Stimulated activated CD4-positive, alpha-beta T cell treated with anti-CD3 and anti-CD28 coated beads, Interleukin-2, amount 100 ng/mL, for 48 hours (primary cell): Measurements from ENCODE around the gene PICK1.
A peak's percentile ranks its signal among the peaks of the same experiment; 100 is the strongest.
"Not testable (repeated sequence)": the region's sequence is repeated elsewhere in the genome, so short reads cannot be mapped to it uniquely, and the experiment has no call there.

Experiments
- DNase-seq, 2 donors: peaks; one replicate each; pipeline ENCODE4 v3.0.0-alpha.2; 2020

Gene PICK1

DNA sequence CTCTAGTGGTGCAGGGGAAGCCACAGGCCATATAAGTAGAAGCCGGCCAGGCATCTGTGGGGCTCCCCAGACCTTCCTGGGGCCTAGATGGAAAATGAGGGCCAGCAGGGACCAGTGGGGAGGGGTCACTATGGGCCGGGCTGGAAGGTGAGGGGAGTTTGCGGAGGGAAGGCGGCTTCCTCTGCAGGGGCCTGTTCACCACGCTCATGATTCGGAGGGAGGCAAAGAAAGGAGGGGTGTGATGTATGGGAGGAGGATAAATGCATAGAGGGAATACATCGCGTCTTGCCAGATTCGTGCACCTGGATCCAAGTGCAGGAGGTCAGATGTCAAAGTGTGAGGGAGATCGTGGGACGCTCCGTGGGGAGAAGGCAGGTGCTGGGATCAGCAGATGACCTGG is 19.9 kb downstream of the PICK1 start:
- no peak for DNase-seq

DNA sequence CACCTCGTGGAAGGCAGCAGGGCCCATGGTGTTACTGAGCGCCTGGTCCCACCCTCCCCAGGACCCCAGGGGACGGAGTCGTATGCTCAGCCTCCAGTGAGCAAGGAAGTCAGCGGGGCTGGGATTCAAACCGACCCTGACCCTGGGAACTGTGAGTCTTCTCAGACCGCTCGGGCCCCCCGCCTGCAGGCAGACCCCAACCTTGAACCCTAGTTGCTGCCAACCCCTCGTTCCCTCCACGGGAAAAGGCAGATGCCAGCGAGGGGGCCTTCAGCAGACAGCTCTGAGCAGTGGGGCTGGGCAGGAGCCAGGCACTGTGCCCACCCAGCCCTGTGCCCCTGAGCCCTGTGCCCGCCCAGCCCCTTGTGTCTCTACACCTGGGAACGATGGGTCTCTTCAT is 20.4 kb downstream of the PICK1 start:
- no peak for DNase-seq

DNA sequence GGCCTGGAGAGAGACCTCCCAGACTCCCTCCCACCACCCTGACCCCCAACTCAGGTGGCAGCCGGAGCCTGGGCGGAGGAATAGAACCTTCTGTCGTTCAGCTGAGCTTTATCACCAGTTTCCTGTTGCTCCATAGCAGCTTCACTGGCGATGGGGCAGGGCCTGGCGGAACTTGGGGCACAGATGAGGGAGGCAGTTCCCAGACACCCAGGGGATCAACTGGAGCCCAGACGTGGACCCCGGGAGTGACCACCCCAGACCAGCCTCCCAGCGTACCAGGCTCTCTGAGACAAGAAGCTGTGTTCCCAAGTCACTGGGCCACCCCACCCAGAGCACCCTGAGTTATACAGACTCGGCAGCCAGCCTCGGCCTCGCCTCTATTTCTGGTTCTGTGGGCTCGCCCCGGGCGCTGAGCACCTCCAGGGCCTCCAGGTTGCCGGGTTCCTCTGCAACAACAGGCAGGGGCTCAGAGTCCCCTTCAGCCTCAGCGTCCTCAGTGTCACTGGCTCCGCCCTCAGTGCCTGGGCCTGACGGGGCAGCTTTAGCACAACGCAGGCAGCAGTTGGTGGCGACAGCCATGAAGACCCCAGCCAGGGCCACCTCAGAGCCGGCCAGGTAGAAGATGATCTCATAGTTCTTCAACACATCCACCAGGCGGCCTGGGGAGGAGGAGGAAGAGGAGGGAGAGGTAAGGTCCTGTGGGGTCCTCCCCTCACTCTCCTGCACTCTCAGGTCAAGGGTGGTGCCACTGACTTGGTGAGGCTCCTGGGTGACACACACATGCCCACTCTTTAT is 21.0 kb downstream of the PICK1 start:
- DNase-seq: no peak

DNA sequence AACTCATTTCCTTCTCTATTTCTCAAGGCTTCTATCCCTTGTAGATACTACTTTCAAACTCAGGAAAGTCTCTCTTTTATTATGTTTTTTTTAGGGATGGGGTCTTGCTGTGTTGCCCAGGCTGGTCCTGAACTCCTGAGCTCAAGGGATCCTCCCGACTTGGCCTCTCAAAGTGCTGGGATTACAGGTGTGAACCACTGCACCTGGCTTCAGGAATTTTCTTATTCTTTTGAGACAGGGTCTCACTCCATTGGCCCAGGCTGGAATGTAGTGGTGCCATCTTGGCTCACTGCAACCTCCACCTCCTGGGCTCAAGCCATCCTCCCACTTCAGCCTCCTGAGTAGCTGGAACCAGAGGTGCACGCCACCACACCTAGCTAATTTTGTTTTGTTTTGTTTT is 22.0 kb downstream of the PICK1 start:
- DNase-seq: not testable (repeated sequence)

DNA sequence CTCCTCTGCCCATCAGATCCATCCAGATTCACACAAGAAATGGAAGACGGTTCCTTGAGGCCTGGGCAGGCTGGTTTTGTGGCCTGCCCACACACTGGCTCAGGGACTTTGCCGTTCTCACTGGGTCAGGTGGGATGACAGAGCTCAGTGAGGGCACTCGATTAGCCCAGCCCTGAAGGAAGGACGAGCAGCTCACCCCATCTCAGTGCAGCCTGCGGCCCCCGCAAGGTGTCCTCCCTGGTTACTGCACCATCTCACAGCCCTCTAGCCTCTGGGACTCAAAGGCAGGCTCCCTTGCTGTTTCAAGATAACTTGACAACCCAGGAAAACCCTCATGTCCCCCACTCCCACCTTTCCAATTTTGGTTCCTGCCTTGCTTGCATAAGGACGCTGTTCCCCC is 22.6 kb downstream of the PICK1 start:
- no peak for DNase-seq

DNA sequence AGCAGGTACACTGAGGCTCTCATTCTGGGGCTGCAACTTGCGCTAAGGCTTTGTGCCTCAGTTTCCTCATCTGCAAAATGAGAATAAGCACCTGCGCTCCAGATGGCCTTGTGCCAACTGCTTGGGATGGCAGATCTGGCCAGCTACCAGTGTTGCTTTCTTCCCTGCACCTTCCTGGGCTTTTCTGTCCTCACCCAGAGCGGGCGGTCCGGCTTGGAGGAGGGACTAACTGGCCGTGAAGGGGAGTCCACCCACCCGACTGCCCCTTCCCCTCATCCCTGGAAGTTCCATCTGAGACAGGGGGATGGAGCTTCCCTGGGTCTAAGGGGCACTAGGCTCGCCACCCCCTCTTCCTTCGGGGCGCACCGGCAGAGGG is 23.3 kb downstream of the PICK1 start:
- DNase-seq: no peak

DNA sequence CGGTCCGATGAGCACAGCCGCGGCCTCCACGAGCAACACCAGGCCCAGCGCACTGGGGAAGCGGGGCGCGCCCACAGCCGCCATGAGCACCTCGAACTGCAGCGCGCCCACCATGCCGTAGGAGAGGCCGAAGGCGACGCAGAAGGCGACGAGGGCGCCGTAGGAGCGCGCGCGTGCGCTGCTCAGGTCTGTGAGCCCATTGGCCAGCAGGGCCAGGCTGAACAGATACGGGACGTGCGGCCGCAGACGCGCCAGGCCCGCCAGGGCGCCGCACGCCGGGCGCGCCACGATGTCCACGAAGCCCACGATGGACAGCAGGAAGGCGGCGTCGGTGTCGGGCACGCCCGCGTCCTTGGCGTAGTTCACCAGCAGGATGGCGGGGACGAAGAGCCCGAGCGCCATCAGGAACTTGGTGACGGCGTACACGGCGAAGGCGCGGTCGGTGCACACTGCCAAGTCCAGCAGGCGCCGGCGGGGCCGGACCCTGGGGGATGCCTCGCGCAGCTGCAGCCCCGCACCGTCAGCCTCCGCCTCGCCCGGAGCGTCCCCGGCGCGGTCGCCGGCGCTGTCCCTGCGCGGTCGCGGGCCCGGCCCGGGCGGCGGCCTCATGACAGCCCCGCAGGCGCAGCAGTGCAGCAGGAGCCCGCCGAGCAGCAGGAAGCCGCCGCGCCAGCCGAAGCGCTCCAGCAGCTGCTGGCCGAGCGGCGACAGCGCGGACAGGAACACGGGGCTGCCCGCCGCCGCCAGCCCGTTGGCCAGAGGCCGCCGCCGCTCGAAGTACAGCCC is 23.8 kb downstream of the PICK1 start:
- DNase-seq: no peak

DNA sequence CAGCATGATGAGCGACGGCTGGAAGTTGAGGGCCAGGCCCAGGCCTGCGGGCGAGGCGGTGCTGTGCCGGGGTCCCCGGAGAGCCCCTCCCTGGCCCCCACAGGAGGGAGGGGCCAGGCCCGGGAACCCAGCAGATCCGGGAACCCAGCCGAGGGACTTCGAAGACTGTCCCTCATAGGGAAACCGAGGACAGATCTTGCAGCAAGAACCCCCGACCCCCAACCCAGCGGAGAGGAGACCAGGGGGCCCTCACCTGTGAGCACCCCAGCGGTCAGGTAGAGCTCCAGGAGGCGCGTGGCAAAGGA is 24.4 kb downstream of the PICK1 start:
- DNase-seq: no peak

DNA sequence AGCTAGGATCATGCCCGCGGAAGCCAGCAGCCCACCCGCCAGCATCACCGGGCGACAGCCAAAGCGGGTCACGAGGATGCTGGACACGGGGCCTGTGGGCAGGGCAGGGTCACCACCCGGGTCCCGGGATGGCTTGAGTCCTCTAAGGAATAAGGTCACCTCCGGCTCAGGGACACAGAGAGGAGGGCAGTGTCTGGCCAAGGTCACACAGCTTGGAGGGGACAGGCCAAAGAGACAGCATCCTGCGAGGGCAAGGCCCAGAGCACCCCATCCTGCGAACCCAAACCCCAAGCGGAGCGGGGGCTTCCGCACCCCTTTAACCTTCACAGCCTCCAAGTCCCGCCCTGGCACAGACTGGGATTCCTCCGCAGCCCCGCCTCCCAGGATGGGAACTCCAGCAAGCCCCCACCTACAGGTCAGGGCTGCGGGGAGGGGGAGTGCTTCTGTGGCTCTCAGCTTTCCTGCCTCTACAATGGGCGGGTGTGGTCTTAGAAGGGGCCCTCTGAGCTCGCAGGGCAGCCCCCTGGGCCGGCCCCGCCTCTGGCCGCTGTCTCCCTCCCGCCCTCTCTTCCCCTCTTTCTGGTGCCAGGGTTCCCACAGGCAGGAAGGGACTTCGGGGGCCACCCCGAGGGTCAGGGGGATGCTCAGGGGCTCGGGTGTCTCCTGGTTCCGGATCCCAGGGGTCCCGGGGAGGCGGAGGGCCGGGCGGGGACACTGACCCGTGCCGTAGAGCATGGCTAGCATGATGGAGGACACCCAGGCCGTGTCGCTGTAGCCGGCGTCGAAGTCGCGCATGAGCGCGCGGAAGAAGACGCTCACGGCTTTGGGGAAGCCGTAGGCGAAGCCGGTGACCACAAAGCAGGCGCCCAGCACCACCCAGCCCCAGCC is 25.0 kb downstream of the PICK1 start:
- peak in 1 of 2 donors; percentile 24 for DNase-seq

DNA sequence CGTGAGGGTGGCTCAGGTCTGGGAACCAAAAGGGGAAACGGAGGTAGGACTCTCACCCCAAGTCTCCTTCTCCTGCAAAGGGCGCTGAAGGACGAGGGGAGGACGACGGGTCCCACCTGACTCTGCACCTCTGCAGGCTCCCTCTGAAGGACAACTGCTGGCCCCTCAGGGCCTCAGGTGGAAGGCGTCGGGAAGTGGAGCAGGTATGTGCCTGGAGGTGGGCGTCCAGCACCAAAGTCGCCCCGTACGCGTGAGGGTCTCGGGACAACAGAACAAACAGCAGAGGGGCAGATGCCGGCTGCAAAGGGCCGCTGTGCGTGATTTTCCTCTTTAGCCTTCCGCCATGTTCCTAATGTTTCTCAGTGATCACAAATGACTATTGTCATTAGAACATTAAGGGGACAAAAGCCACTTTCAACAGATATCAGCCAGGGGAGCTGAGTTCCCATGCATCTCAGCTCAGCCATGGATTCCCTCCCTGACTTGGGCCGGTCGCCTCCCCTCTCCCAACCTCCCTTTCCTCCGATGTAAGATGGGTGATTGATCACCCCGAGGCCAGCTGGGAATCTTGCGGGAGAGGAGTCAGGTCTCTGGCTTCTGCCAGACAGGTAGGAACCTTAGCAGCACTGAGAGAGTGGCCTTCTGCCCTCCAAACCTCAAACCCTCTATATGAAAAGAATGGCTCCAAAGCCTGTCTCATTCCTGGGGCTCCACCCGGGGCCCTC is 25.9 kb downstream of the PICK1 start:
- no peak for DNase-seq

DNA sequence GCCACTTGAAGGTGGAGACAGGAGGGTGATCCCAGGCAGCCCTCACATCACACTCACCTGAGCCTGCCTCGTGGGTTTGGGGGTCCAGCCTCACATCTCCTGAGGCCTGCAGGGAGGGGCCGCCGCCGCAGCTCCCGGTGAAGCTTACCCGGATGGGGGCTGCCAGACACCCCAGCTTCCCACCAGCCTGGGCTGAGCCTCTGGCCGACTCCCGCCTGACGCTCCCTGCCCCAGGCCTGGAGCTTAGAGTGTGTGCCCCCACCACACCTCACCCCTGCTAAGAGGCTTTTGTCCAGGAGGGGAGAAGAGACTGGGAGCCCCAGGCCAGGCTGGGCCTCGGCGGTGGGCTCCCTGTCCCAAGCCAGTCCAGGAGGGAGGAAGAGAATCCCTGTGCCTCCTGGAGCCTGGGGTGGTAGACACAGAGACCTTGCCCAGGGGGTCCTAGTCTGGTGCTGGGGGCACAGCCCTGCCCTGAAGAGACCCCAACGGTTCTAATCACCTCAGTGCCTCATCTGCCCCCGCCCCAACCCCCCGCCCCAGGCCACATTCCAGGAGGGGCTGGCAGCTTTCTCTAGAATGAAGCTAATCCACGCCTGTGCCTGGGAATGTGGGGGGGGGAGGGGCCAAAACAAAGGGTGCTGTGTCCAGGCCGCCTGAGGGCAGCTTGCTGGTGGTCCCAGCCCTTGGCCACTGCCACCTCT is 26.9 kb downstream of the PICK1 start, which contains the start of gene SLC16A8:
Gene SLC16A8, minus strand, starts transcription at position 254 of the 701 bp plus-strand sequence. CDS start 1,311 bp downstream, outside the sequence.
- DNase-seq: no peak

DNA sequence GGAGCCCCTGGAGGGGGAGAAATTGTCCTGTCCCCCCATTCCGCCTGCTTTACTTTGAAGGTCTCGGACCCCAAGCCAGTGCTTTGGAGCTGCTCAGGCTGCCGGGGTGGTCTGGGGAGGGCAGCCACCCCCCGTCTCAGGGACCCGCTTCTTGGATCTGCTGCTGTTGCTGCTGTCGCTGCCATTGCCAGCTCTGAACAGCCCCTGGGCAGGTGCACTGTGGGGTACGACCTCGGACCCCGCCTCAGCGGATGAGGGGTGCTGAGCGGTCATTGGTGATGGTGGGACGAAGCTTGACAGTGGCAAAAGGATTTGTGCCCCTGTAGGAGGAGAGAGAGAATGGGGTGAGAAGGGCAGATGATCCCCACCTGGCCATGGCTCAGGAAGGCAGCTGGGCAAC is 27.9 kb downstream of the PICK1 start:
- no peak for DNase-seq

DNA sequence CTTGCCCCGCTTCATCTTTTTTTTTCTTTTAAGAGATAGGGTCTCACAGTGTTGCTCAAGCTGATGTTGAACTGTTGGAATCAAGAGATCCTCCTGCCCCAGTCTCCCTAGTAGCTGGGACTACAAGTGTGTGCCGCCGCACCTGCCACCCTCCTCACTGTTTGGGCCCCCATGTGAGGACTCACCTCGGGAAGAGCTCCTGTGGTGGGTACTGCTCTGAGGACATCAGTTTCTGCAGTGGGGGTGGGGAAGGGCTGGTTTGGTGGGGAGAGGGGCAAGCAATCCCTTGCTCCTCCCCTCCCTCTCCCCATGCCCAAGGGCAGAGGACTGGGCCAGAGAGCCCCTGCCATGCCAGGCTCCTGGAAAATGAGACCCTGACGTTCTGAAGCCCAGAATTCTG is 28.3 kb downstream of the PICK1 start:
- no peak for DNase-seq

DNA sequence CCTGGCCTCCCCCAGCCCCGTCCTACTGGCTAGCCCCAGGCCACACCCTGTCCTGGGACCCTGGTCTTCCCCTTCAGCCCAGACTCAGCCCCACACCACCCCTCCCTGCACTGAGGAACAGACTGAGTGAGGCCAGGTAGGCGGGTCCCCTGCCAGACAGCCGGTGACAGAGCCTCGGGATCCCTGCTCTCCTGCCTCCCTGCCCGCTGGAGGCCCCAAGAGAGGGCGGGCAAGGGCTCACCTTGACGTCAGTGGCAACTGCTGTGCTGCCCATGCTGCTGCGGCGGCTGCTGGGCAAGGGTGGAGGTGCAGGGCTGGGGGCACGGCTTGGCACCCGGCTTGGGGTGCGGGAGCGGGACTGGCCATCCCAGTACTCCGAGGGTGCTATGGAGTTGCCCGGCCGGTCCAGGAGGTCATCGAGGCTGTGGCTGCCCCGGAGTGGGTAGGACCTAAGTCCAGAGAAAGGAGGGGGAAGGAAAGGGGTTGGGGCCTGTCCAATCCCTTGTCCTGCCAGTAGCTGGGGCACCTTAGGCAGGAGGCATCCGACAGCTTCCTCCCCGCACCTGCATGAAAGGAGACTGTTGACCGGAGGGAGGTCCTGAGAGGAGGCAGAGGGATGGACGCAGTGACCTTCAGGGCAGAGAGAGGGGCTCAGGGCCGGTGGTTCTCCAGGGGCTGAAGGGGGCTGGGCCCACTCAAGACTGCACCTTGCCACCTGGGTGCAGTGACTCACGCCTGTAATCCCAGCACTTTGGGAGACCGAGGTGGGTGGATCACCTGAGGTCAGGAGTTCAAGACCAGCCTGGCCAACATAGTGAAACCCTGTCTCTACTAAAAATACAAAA is 29.0 kb downstream of the PICK1 start:
- no peak for DNase-seq

DNA sequence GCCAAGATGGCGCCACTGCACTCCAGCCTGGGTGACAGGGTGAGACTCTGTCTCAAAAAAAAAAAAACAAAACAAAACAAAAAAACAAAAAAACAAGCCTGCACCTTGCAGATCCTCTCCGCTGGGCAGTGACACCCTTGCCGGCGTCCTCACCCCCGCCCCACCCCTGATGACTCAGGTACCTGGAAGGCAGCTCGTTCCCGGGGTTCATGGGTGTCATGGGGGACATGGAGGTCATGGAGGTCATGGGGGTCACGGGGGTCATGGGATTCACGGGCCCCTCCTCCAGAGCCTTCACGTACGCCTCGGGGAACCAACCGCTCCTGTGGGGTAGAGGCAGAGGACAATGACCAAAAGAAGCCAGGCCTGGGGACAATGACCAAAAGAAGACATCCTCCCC is 29.7 kb downstream of the PICK1 start:
- no peak for DNase-seq

DNA sequence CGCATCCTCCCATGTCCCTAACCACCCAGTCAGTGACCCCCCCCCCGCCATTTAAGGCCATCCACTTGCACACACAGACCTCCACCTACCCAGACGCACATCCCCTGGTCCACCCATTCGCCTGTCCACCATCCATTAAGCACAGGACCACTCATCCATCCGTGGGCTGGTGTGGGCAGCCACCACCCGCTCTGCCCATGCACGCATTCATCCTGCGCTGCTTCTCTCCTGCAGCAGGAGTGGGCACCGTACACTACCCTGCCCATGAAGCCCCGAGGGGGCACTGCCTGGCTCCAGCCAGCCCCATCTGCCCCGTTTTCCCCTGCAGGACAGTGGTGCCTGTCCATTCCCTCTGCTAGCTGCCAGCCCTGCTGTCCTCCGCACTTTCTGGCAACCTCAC is 30.7 kb downstream of the PICK1 start:
- no peak for DNase-seq

DNA sequence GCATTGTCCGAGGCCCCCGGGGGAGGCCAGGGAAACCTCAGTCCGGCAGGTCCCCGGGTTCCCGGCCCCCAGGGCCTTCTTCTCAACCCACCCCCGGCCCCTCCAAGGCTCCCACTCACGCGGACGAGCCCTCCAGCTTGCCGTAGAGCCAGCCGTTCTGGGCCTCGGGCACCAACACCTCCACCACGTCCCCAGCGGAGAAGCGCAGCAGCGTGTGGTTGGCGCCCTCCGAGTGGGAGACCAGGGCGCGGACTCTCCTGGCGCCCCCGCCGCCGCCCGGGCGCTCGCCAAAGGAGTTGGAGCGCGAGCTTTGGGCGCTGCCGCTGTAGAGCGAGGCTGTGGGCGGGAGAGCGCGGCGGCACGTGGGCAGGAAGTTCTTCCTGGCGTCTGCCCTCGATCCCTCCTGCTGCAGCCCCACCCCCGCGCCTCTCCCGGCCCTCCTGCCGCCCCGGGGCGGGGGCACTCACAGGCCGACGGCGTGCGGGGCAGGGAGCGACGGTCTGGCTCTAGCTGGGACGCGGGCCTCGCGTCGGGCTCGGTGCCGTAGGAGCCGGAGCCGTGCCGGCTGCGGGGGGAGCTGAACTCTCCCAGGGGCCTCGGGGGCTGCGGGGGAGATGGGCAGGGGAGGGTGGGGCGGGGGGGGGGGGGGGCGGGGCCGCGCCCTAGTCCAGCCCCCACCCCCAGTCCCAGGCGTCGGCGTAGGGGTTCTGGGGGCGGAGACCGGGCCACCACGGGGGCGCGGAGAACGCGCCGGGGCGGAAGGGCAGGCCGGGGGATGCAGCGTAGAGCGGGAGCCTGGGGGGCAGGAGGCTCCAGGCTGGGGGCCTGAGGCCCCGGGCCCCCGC is 31.6 kb downstream of the PICK1 start:
- DNase-seq: no peak

DNA sequence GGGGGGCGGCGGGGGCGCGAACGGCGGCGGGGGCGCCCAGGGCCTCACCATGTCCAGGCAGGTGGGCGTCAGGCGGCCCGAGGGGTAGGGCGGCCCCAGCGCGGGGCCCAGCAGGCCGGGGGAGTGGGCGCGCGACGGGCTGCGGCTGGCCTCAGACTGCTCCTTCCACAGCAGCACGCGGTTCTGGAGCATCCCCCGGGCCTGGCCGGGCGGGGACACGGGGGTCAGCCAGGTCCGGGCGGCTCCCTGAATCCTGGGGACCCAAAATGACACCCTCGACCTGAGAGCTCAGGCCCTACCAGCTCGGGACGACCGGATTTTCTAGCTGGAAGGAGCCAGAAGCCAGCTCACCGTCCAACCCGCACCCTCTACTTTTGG is 32.3 kb downstream of the PICK1 start:
- DNase-seq: no peak

DNA sequence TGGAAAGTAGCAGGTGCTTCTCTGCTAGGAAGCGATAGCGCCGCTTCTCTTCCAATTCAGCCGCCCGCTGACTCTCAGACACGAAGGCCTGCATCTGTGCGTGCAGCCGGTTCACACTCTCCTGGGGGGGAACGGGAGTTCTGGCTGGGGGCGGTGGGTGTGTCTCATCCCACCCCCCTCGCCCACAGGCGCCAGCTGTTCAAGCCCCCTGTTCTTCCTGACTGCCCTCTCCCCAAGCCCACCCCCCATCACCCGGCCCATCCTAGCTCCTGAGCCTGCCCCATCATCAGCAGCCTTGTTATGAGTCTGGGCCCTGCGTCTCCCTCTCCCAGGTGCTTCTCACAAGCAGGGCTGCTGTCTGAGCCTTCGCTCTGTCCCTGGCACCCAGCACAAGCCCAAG is 39.9 kb downstream of the PICK1 start:
- DNase-seq: no peak
